GM23338 (cell line): ENCODE data around the gene RSAD1. TPM values are rescaled to one million over a fixed set of nuclear protein-coding genes. Genes with fewer than 3 reads are reported as not detected.

Experiments used
- ATAC-seq: fragments of 200-7000 bp; cut with Tn5 transposase; 3 replicates; pipeline ENCODE4 v1.9.1; 2020
- DNase-seq: peaks from one replicate; pipeline ENCODE4 v3.0.0-alpha.2; 2015; ENCODE audit warnings: low spot score
- H2AFZ ChIP-seq: fragments of 200-600 bp; sonication (generic); 2 replicates; pipeline ENCODE4 v1.8.0; 2016; ENCODE audit warnings: antibody characterized with exemption, mild to moderate bottlenecking, moderate library complexity
- H3F3A ChIP-seq: fragments of 200-600 bp; sonication (generic); replicated peaks from 2 replicates; pipeline ENCODE4 v1.8.0; 2017; ENCODE audit warnings: antibody characterized with exemption, mixed run types, low read depth
- H3K27ac ChIP-seq: fragments of 200-600 bp; sonication (generic); 2 replicates; pipeline ENCODE4 v1.6.1; 2016; ENCODE audit warnings: low read depth
- H3K27me3 ChIP-seq: fragments of 200-600 bp; sonication (generic); 2 replicates; pipeline ENCODE4 v1.8.0; 2016; ENCODE audit warnings: mild to moderate bottlenecking, mixed run types, moderate library complexity; ENCODE audit not compliant: insufficient read depth
- H3K36me3 ChIP-seq: fragments of 200-600 bp; sonication (generic); 2 replicates; pipeline ENCODE4 v1.8.0; 2016; ENCODE audit warnings: mild to moderate bottlenecking; ENCODE audit not compliant: insufficient read depth
- H3K4me1 ChIP-seq: fragments of 200-600 bp; sonication (generic); 2 replicates; pipeline ENCODE4 v1.8.0; 2016; ENCODE audit warnings: mild to moderate bottlenecking, moderate library complexity; ENCODE audit not compliant: insufficient read depth
- H3K4me2 ChIP-seq: fragments of 200-600 bp; sonication (generic); 2 replicates; pipeline ENCODE4 v1.7.1; 2017; ENCODE audit warnings: mixed run types
- H3K4me3 ChIP-seq: fragments of 200-600 bp; sonication (generic); 2 replicates; pipeline ENCODE4 v1.6.1; 2016; ENCODE audit warnings: mixed run types
- H3K79me2 ChIP-seq: fragments of 200-600 bp; sonication (generic); replicated peaks from 2 replicates; pipeline ENCODE4 v1.8.0; 2017; ENCODE audit warnings: mild to moderate bottlenecking; ENCODE audit not compliant: insufficient read depth
- H3K9me2 ChIP-seq: fragments of 200-600 bp; sonication (generic); 2 replicates; pipeline ENCODE4 v1.8.0; 2017; ENCODE audit not compliant: insufficient read depth
- H4K20me1 ChIP-seq: fragments of 200-600 bp; sonication (generic); replicated peaks from 2 replicates; pipeline ENCODE4 v1.8.0; 2017; ENCODE audit warnings: mild to moderate bottlenecking; ENCODE audit not compliant: insufficient read depth
- H3K27ac Mint-ChIP-seq: 2 replicates; pipeline ENCODE4 v1.8.0; 2020; ENCODE audit warnings: inconsistent platforms, mild to moderate bottlenecking, moderate library complexity, mixed read lengths
- H3K27me3 Mint-ChIP-seq: 3 replicates; pipeline ENCODE4 v1.8.0; 2022; ENCODE audit warnings: low read depth, mild to moderate bottlenecking, moderate library complexity, mixed read lengths, inconsistent platforms; ENCODE audit not compliant: insufficient read depth, poor library complexity
- H3K36me3 Mint-ChIP-seq: 3 replicates; pipeline ENCODE4 v1.8.0; 2021; ENCODE audit warnings: low read depth, mild to moderate bottlenecking, inconsistent platforms, moderate library complexity, mixed read lengths
- H3K4me1 Mint-ChIP-seq: 3 replicates; pipeline ENCODE4 v1.8.0; 2020; ENCODE audit warnings: mild to moderate bottlenecking, inconsistent platforms, mixed read lengths
- H3K4me3 Mint-ChIP-seq: 3 replicates; pipeline ENCODE4 v1.8.0; 2021; ENCODE audit warnings: moderate library complexity, mild to moderate bottlenecking, inconsistent platforms, mixed read lengths
- H3K9me3 Mint-ChIP-seq: 3 replicates; pipeline ENCODE4 v1.8.0; 2020; ENCODE audit warnings: moderate library complexity, mild to moderate bottlenecking, inconsistent platforms, mixed read lengths
- ETS1 ChIP-seq: IDR thresholded peaks from 2 replicates; pipeline ENCODE4 v1.6.1; 2016; ENCODE audit warnings: antibody characterized with exemption
- EZH2 ChIP-seq: fragments of 200-600 bp; sonication (generic); IDR thresholded peaks from one replicate; pipeline ENCODE4 v1.8.0; 2017; ENCODE audit warnings: antibody characterized with exemption, mild to moderate bottlenecking, low read depth; ENCODE audit not compliant: unreplicated experiment
- JUNB ChIP-seq: IDR thresholded peaks from one replicate; pipeline ENCODE4 v1.6.1; 2016; ENCODE audit warnings: antibody characterized with exemption; ENCODE audit not compliant: unreplicated experiment
- NANOG ChIP-seq: IDR thresholded peaks from 2 replicates; pipeline ENCODE4 v1.6.1; 2016; ENCODE audit warnings: antibody characterized with exemption, borderline replicate concordance
- POLR2AphosphoS5 ChIP-seq: IDR thresholded peaks from 2 replicates; pipeline ENCODE4 v1.6.1; 2016; ENCODE audit warnings: antibody characterized with exemption, low read depth
- STAT1 ChIP-seq: IDR thresholded peaks from one replicate; pipeline ENCODE4 v1.6.1; 2016; ENCODE audit warnings: antibody characterized with exemption; ENCODE audit not compliant: unreplicated experiment
- ZNF462 ChIP-seq: fragments of 250-450 bp; sonication (Bioruptor Pico); IDR thresholded peaks from 2 replicates; pipeline ENCODE4 v1.5.0; 2020; ENCODE audit warnings: mild to moderate bottlenecking, moderate library complexity
- polyA plus RNA-seq: library from polyadenylated mRNA; unstranded; fragments of >200 nt; fragmentation: Nextera tagmentation; extraction: Ambion mirVana; gene quantifications from 2 replicates; pipeline ENCODE4 v1.2.1, GENCODE V29; 2016
- total RNA-seq: library from RNA; depleted of rRNA; stranded (reverse); fragments of >200 nt; shearing (Covaris generic); gene quantifications from 2 replicates; pipeline ENCODE4 v1.2.3, GENCODE V29; 2014

The RSAD1 gene
- total and polyA plus RNA-seq, 2 experiments from 2014 or later = 18.4 to 28.7 TPM

- TF ChIP-seq NANOG (no peak), ZNF462 (CRISPR knock-in tag) (no peak), EZH2 (no peak)
These were observed 23.8 kb downstream of the RSAD1 start (continued) for GRCh38 chr17:50502301-50502990.

GRCh38 chr17:50505591-50506130, 27.0 kb downstream of the RSAD1 start:
- H3K36me3 Mint-ChIP-seq = peaks cover 2% of the 10 kb centered on the region; the same call in 1 of the 3 replicates
- Histone ChIP-seq H3K4me2 (no peak overlapping the region), H3K9me2 (no peaks in the 10 kb centered on the region), H3K79me2 (no peaks in the 10 kb centered on the region), H3K4me1 (peaks cover 13% of the 10 kb centered on the region; the same call in 1 of the 2 replicates), H3K27ac (no peak overlapping the region), H3K27me3 (no peaks in the 10 kb centered on the region; the same call in 1 of the 2 replicates), H2AFZ (peak overlapping the region; percentile 69), H4K20me1 (no peaks in the 10 kb centered on the region), H3F3A (peaks cover 6% of the 10 kb centered on the region; the same call in 1 of the 2 replicates), H3K4me3 (no peak overlapping the region), H3K36me3 (no peaks in the 10 kb centered on the region)
- H3K27ac Mint-ChIP-seq = no peak overlapping the region
- H3K27me3 Mint-ChIP-seq = peaks cover 16% of the 10 kb centered on the region
- H3K4me1 Mint-ChIP-seq = peaks cover 31% of the 10 kb centered on the region
- H3K4me3 Mint-ChIP-seq = no peak overlapping the region
- DNase-seq = no peak
- H3K9me3 Mint-ChIP-seq = no peaks in the 10 kb centered on the region
- no peak for ATAC-seq
- TF ChIP-seq POLR2AphosphoS5 = no peak
- no peak for TF ChIP-seq ZNF462 (CRISPR knock-in tag)
- no peak for TF ChIP-seq ETS1
- TF ChIP-seq JUNB = no peak
- TF ChIP-seq NANOG = no peak
- no peak for TF ChIP-seq STAT1
